ENCODE data around the gene IL26. TPM values are rescaled to one million over a fixed set of nuclear protein-coding genes. Genes with fewer than 3 reads are reported as not detected.

IL26 gene
- not detected in 2 replicates for total RNA-seq

GRCh38 chr12:68225576-68226476 lies at the start of gene IL26:
Gene IL26 (minus strand): TSS chr12:68225810. CDS start chr12:68225756, 54 bp downstream.

GRCh38 chr12:68253504-68253903 lies 27.9 kb upstream of the IL26 start, which contains the start of gene IL22:
Gene IL22 (minus strand): TSS chr12:68253604. CDS start chr12:68253448, 156 bp downstream.

GRCh38 chr12:68159681-68160304 lies 65.8 kb downstream of the IL26 start, which contains the start of gene IFNG:
Gene IFNG (minus strand): TSS chr12:68159740. CDS start chr12:68159615, 125 bp downstream.

Other genes with a start within 250 kb of the IL26 start
- gene IFNG-AS1, start 236.4 kb downstream of the IL26 start, total RNA-seq, result not detected in 2 replicates
- not detected in 2 replicates for gene IFNG, start 66.1 kb downstream of the IL26 start, total RNA-seq
- not detected in 2 replicates for gene IL22, start 27.8 kb upstream of the IL26 start, total RNA-seq
- gene MDM1, start 106.6 kb upstream of the IL26 start, total RNA-seq, result 9.9 and 13.5 TPM in 2 replicates

Data from subcutaneous preadipocyte (primary cell).